Nephron progenitor cell (in vitro differentiated cells): ENCODE measurements around the gene GPR158.

Source experiments
- DNase-seq: peaks from one replicate; pipeline ENCODE4 v3.0.0; 2021
- H3K27ac Mint-ChIP-seq: 2 replicates; pipeline ENCODE4 v1.8.0; 2021; ENCODE audit warnings: mild to moderate bottlenecking, moderate library complexity, mixed read lengths
- H3K27me3 Mint-ChIP-seq: 2 replicates; pipeline ENCODE4 v1.8.0; 2021; ENCODE audit warnings: mild to moderate bottlenecking, low read depth, mixed read lengths; ENCODE audit not compliant: poor library complexity
- H3K36me3 Mint-ChIP-seq: 2 replicates; pipeline ENCODE4 v1.8.0; 2021; ENCODE audit warnings: low read depth, mixed read lengths
- H3K4me1 Mint-ChIP-seq: 2 replicates; pipeline ENCODE4 v1.8.0; 2021; ENCODE audit warnings: mixed read lengths
- H3K4me3 Mint-ChIP-seq: 2 replicates; pipeline ENCODE4 v1.8.0; 2021; ENCODE audit warnings: mild to moderate bottlenecking, moderate library complexity, mixed read lengths
- H3K9me3 Mint-ChIP-seq: 2 replicates; pipeline ENCODE4 v1.8.0; 2021; ENCODE audit warnings: mild to moderate bottlenecking, moderate library complexity, mixed read lengths
- CTCF ChIP-seq: fragments of 200-600 bp; sonication (generic); IDR thresholded peaks from 2 replicates; pipeline ENCODE4 v1.5.0; 2021; ENCODE audit warnings: antibody characterized with exemption

Gene GPR158

GRCh38 chr10:25383686-25384085, 208.9 kb downstream of the GPR158 start:
- H3K27me3 Mint-ChIP-seq: no peaks in the 10 kb centered on the region
- H3K27ac Mint-ChIP-seq: no peak overlapping the region
- H3K9me3 Mint-ChIP-seq: peaks cover 24% of the 10 kb centered on the region
- H3K4me3 Mint-ChIP-seq: no peak overlapping the region
- H3K36me3 Mint-ChIP-seq: peaks cover 5% of the 10 kb centered on the region
- no peak for DNase-seq
- peaks cover 38% of the 10 kb centered on the region for H3K4me1 Mint-ChIP-seq
- TF ChIP-seq CTCF: no peak

GRCh38 chr10:25384618-25385017, 209.8 kb downstream of the GPR158 start:
- no peaks in the 10 kb centered on the region for H3K27me3 Mint-ChIP-seq
- no peak for TF ChIP-seq CTCF
- no peak overlapping the region for H3K27ac Mint-ChIP-seq
- no peak for DNase-seq
- peaks cover 33% of the 10 kb centered on the region for H3K4me1 Mint-ChIP-seq
- peaks cover 28% of the 10 kb centered on the region for H3K9me3 Mint-ChIP-seq
- H3K4me3 Mint-ChIP-seq: no peak overlapping the region
- peaks cover 5% of the 10 kb centered on the region for H3K36me3 Mint-ChIP-seq

GRCh38 chr10:25388188-25388861, 213.5 kb downstream of the GPR158 start:
- Mint-ChIP-seq H3K4me1 (peaks cover under 1% of the 10 kb centered on the region), H3K27ac (no peak overlapping the region), H3K36me3 (peaks cover 10% of the 10 kb centered on the region), H3K27me3 (no peaks in the 10 kb centered on the region), H3K9me3 (peaks cover 52% of the 10 kb centered on the region), H3K4me3 (no peak overlapping the region)
- no peak for TF ChIP-seq CTCF
- no peak for DNase-seq

GRCh38 chr10:25388862-25389206, 214.0 kb downstream of the GPR158 start:
- no peak for DNase-seq
- Mint-ChIP-seq H3K4me1 (no peaks in the 10 kb centered on the region), H3K27ac (no peak overlapping the region), H3K36me3 (peaks cover 10% of the 10 kb centered on the region), H3K9me3 (peaks cover 52% of the 10 kb centered on the region), H3K4me3 (no peak overlapping the region), H3K27me3 (no peaks in the 10 kb centered on the region)
- TF ChIP-seq CTCF: no peak

- DNase-seq: no peak
- Mint-ChIP-seq H3K36me3 (peaks cover 10% of the 10 kb centered on the region), H3K27me3 (no peaks in the 10 kb centered on the region), H3K4me3 (no peak overlapping the region), H3K9me3 (peaks cover 50% of the 10 kb centered on the region), H3K27ac (no peak overlapping the region), H3K4me1 (no peaks in the 10 kb centered on the region)
- no peak for TF ChIP-seq CTCF
These were observed 215.9 kb downstream of the GPR158 start for GRCh38 chr10:25390733-25391132.

GRCh38 chr10:25392132-25392531, 217.3 kb downstream of the GPR158 start:
- no peak for DNase-seq
- peaks cover 38% of the 10 kb centered on the region for H3K9me3 Mint-ChIP-seq
- TF ChIP-seq CTCF: no peak
- no peaks in the 10 kb centered on the region for H3K4me1 Mint-ChIP-seq
- H3K4me3 Mint-ChIP-seq: no peak overlapping the region
- H3K36me3 Mint-ChIP-seq: peaks cover 4% of the 10 kb centered on the region
- H3K27me3 Mint-ChIP-seq: no peaks in the 10 kb centered on the region
- H3K27ac Mint-ChIP-seq: no peak overlapping the region
